Stomach (tissue), 9 donors: ENCODE data around the gene KIT. TPM values are rescaled to one million over a fixed set of nuclear protein-coding genes. Genes with fewer than 3 reads are reported as not detected.
A peak's percentile ranks its signal among the peaks of the same experiment; 100 is the strongest.

Experiments
- DNase-seq, 2 donors: peaks; one replicate each; pipeline versions ENCODE4 v3.0.0 to v3.0.0-alpha.2; 2013 to 2019
- H3K27ac ChIP-seq, 5 donors: fragments of 200-600 bp in 4 of 5; sonication (generic) in 4 of 5; one replicate each; pipeline ENCODE4 v1.5.1; 2013 to 2019; ENCODE audit warnings: mild to moderate bottlenecking in 1 of 5, moderate library complexity in 1 of 5
- H3K27me3 ChIP-seq, 3 donors: fragments of 200-600 bp; sonication (generic); one replicate each; pipeline ENCODE4 v1.5.1; 2017 to 2019; ENCODE audit warnings: mixed run types in 1 of 3
- H3K36me3 ChIP-seq, 4 donors: fragments of 200-600 bp; sonication (generic); 1 replicate in 3 of 4; 2 replicates in 1 of 4; pipeline ENCODE4 v1.5.1; 2016 to 2019
- H3K4me1 ChIP-seq, 4 donors: fragments of 200-600 bp; sonication (generic); one replicate each; pipeline ENCODE4 v1.5.1; 2016 to 2019
- H3K4me3 ChIP-seq, 4 donors: fragments of 200-600 bp; sonication (generic) in 3 of 4; one replicate each; pipeline ENCODE4 v1.5.1; 2016 to 2019; ENCODE audit warnings: mild to moderate bottlenecking in 1 of 4
- H3K9me3 ChIP-seq, 4 donors: fragments of 200-600 bp; sonication (generic); one replicate each; pipeline ENCODE4 v1.5.1; 2016 to 2019
- CTCF ChIP-seq, 7 experiments: fragments of 450-650 bp in 4 of 7; fragments of 200-600 bp in 3 of 7; sonication (generic) in 3 of 7; IDR thresholded peaks; one replicate each; pipeline ENCODE4 v1.5.1; 2016 to 2019; ENCODE audit warnings: antibody characterized with exemption in 7 of 7, control low read depth in 2 of 7, mild to moderate bottlenecking in 1 of 7
- EP300 ChIP-seq: sonication (generic); formaldehyde crosslinking; IDR thresholded peaks from one replicate; pipeline ENCODE4 v1.6.1; 2017; ENCODE audit warnings: antibody characterized with exemption
- POLR2A ChIP-seq, 4 donors: fragments of 450-650 bp; IDR thresholded peaks; one replicate each; pipeline ENCODE4 v1.6.1; 2016; ENCODE audit warnings: antibody characterized with exemption in 4 of 4, control low read depth in 2 of 4, mild to moderate bottlenecking in 1 of 4, moderate library complexity in 1 of 4
- POLR2AphosphoS5 ChIP-seq, 3 donors: sonication (generic); formaldehyde crosslinking; IDR thresholded peaks; one replicate each; pipeline ENCODE4 v1.6.1; 2016; ENCODE audit warnings: antibody characterized with exemption in 3 of 3
- WGBS, 5 donors: extraction: QIAGEN DNeasy Blood & Tissue Kit in 3 of 5; methylation state at CpG; one replicate each; pipeline versions ENCODE4 v1.1.5 to v1.1.7; 2013 to 2018; 5-methylcytosine and 5-hydroxymethylcytosine counted together
- intact Hi-C: fragments of 100-400 bp; cut with DNase I; formaldehyde crosslinking; loops from one replicate; pipeline ENCODE4 v1.15.1; 2023; ENCODE audit warnings: low total_unique reads
- polyA plus RNA-seq, 3 donors: library from polyadenylated mRNA; stranded (reverse); fragments of 200-250 nt; gene quantifications; one replicate each; pipeline ENCODE4 v1.2.3, GENCODE V29; 2013
- total RNA-seq, 5 donors: library from RNA; depleted of rRNA; stranded (reverse); fragments of >200 nt; gene quantifications; one replicate each; pipeline versions ENCODE4 v1.1.0 to v1.2.3, GENCODE V29; 2014 to 2016
- donor health status: healthy with polysubstance abuse.
- donor health status: Bipolar disorder and iron deficiency.
- donor health status: healthy.

Gene KIT
- total and polyA plus RNA-seq, 8 donors, result 1.9 to 55.8 (median 13.1) TPM

GRCh38 chr4:54658252-54659093 lies 716 bp downstream of the KIT start:
- peak; percentile 59 to 84 for DNase-seq
- H3K27ac ChIP-seq, result peak overlapping the region; percentile 53 to 77 (median 65)
- H3K4me1 ChIP-seq, result peaks cover 24 to 35% (median 32%) of the 10 kb centered on the region in 4 donors
- H3K4me3 ChIP-seq, result peak overlapping the region; percentile 50 to 73 (median 58)
- WGBS, 5 donors, result 0 to 1% (median 1%) methylated on average over 50 to 81 of the region's 81 CpGs
- no peaks in the 10 kb centered on the region for H3K36me3 ChIP-seq
- peaks cover 0 to 62% (median 27%) of the 10 kb centered on the region in 3 donors for H3K27me3 ChIP-seq
- intact Hi-C loops, result no loop called here
- TF ChIP-seq POLR2A (IDR thresholded peaks at IDR 0.05), result no peak
- peak in 2 of 3 donors; percentile 17 to 59 for TF ChIP-seq POLR2AphosphoS5 (IDR thresholded peaks at IDR 0.05)
- peak in 3 of 7 experiments; percentile 5 to 25 (median 12) for TF ChIP-seq CTCF (IDR thresholded peaks at IDR 0.05)
- TF ChIP-seq EP300, result no peak
- H3K9me3 ChIP-seq, result no peaks in the 10 kb centered on the region

GRCh38 chr4:54659313-54659712 lies 1.6 kb downstream of the KIT start:
- H3K27me3 ChIP-seq, result peaks cover 0 to 70% (median 27%) of the 10 kb centered on the region in 3 donors
- intact Hi-C loops, result no loop called here
- H3K27ac ChIP-seq, result peak overlapping the region; percentile 53 to 77 (median 65)

GRCh38 chr4:54659749-54660535 lies 2.2 kb downstream of the KIT start:
- peak overlapping the region; percentile 0 to 73 (median 38) for H3K4me3 ChIP-seq
- peaks cover 0 to 71% (median 27%) of the 10 kb centered on the region in 3 donors for H3K27me3 ChIP-seq
- no peak for TF ChIP-seq POLR2A (IDR thresholded peaks at IDR 0.05)
- no peak for TF ChIP-seq EP300
- no peak for TF ChIP-seq POLR2AphosphoS5 (IDR thresholded peaks at IDR 0.05)
- no peak for TF ChIP-seq CTCF (IDR thresholded peaks at IDR 0.05)
- peak overlapping the region in 4 of 5 donors; percentile 53 to 75 (median 65) for H3K27ac ChIP-seq
- intact Hi-C loops, result no loop called here
- no peaks in the 10 kb centered on the region for H3K36me3 ChIP-seq
- H3K9me3 ChIP-seq, result no peaks in the 10 kb centered on the region
- WGBS, 5 donors, result 24 to 43% (median 30%) methylated on average over 8 to 9 of the region's 9 CpGs
- DNase-seq, result peak in 1 of 2 donors; percentile 42
- peaks cover 24 to 35% (median 32%) of the 10 kb centered on the region in 4 donors for H3K4me1 ChIP-seq

More at GRCh38 chr4:54659313-54659712, 1.6 kb downstream of the KIT start:
- peak; percentile 31 to 52 for DNase-seq
- peak overlapping the region; percentile 50 to 73 (median 58) for H3K4me3 ChIP-seq
- H3K4me1 ChIP-seq, result peaks cover 24 to 35% (median 32%) of the 10 kb centered on the region in 4 donors
- WGBS, 5 donors, result 1 to 7% (median 3%) methylated on average over 14 of the region's 14 CpGs
- H3K36me3 ChIP-seq, result no peaks in the 10 kb centered on the region
- no peaks in the 10 kb centered on the region for H3K9me3 ChIP-seq
- TF ChIP-seq POLR2A (IDR thresholded peaks at IDR 0.05), result no peak
- no peak for TF ChIP-seq EP300
- TF ChIP-seq CTCF (IDR thresholded peaks at IDR 0.05), result no peak
- no peak for TF ChIP-seq POLR2AphosphoS5 (IDR thresholded peaks at IDR 0.05)

- H3K9me3 ChIP-seq, result no peaks in the 10 kb centered on the region
- DNase-seq, result no peak
- TF ChIP-seq EP300, result no peak
- no peak for TF ChIP-seq POLR2AphosphoS5 (IDR thresholded peaks at IDR 0.05)
- no peak for TF ChIP-seq CTCF (IDR thresholded peaks at IDR 0.05)
- no peak for TF ChIP-seq POLR2A (IDR thresholded peaks at IDR 0.05)
- peaks cover 24 to 35% (median 32%) of the 10 kb centered on the region in 4 donors for H3K4me1 ChIP-seq
- no peaks in the 10 kb centered on the region for H3K36me3 ChIP-seq
- H3K27ac ChIP-seq, result peak overlapping the region in 2 of 5 donors; percentile 65 to 75
- H3K4me3 ChIP-seq, result no peak overlapping the region
- WGBS, 5 donors, result 92 to 97% (median 94%) methylated on average over 2 of the region's 2 CpGs
- peaks cover 0 to 73% (median 27%) of the 10 kb centered on the region in 3 donors for H3K27me3 ChIP-seq
- intact Hi-C loops, result no loop called here
These were observed 2.8 kb downstream of the KIT start for GRCh38 chr4:54660591-54660990.
